H1 (cell line): ENCODE results near the gene KCNJ16. TPM values are rescaled to one million over a fixed set of nuclear protein-coding genes. Genes with fewer than 3 reads are reported as not detected.

Experiments used
- CTCF ChIA-PET: fragments of 300-600 bp; sonication (Branson Sonifier 250); formaldehyde crosslinking; loops from one replicate; lab custom pipeline; 2021; ENCODE audit not compliant: partially characterized antibody; lab: Charles Lee
- POLR2A ChIA-PET: fragments of 300-600 bp; sonication (Branson Sonifier 250); formaldehyde crosslinking; loops from one replicate; lab custom pipeline; 2021; ENCODE audit warnings: inconsistent platforms; ENCODE audit not compliant: partially characterized antibody; lab: Charles Lee
- DNase-seq, 2 experiments: peaks; one replicate each; pipeline versions ENCODE4 v3.0.0 to v3.0.0-alpha.2; 2010 to 2022; ENCODE audit warnings: low spot score in 2 of 2, low read depth in 1 of 2, mixed read lengths in 1 of 2
- FAIRE-seq: peaks from 2 replicates; lab custom pipeline; 2011; peaks lifted over from hg19 to GRCh38; lab: Jason Lieb, UNC
- H2AFZ ChIP-seq: 2 replicates; pipeline ENCODE4 v1.8.1; 2012; ENCODE audit warnings: low read length, inconsistent platforms
- H2AK5ac ChIP-seq: 2 replicates; pipeline ENCODE4 v1.6.1; 2013; ENCODE audit warnings: low read depth, low read length
- H2BK120ac ChIP-seq: replicated peaks from 2 replicates; pipeline ENCODE3; 2013; ENCODE audit warnings: low read depth, low read length, inconsistent platforms
- H2BK12ac ChIP-seq: 2 replicates; pipeline ENCODE4 v1.6.1; 2013; ENCODE audit warnings: low read depth, low read length
- H2BK15ac ChIP-seq: 2 replicates; pipeline ENCODE4 v1.6.1; 2013; ENCODE audit warnings: low read length
- H2BK20ac ChIP-seq: 2 replicates; pipeline ENCODE4 v1.6.1; 2013; ENCODE audit warnings: low read length
- H2BK5ac ChIP-seq: 2 replicates; pipeline ENCODE4 v1.6.1; 2013; ENCODE audit warnings: low read depth, low read length
- H3K14ac ChIP-seq: 2 replicates; pipeline ENCODE4 v1.6.1; 2013; ENCODE audit warnings: inconsistent platforms; ENCODE audit not compliant: insufficient read length
- H3K18ac ChIP-seq: 2 replicates; pipeline ENCODE4 v1.6.1; 2013; ENCODE audit warnings: low read length; ENCODE audit errors: extremely low read depth
- H3K23ac ChIP-seq: 2 replicates; pipeline ENCODE4 v1.6.1; 2013; ENCODE audit warnings: inconsistent platforms; ENCODE audit not compliant: insufficient read length
- H3K23me2 ChIP-seq: 2 replicates; pipeline ENCODE4 v1.6.1; 2013; ENCODE audit warnings: low read depth, low read length
- H3K27ac ChIP-seq: 2 replicates; pipeline ENCODE4 v1.6.1; 2011; ENCODE audit warnings: low read depth, low read length, inconsistent platforms
- H3K27me3 ChIP-seq, 4 experiments: replicated peaks in 1 of 4; 1 replicate in 1 of 4; 2 replicates in 3 of 4; pipeline versions ENCODE4 v1.6.1 to v1.8.1; 2011 to 2013; ENCODE audit warnings: low read length in 3 of 4, mild to moderate bottlenecking in 3 of 4, inconsistent platforms in 2 of 4, mixed read lengths in 2 of 4, moderate library complexity in 1 of 4; ENCODE audit not compliant: control insufficient read depth in 3 of 4, insufficient read depth in 3 of 4; ENCODE audit errors: extremely low read depth in 1 of 4
- H3K36me3 ChIP-seq, 4 experiments: 2 replicates each; pipeline versions ENCODE4 v1.6.1 to v1.8.1; 2011 to 2013; ENCODE audit warnings: mild to moderate bottlenecking in 4 of 4, low read length in 3 of 4, moderate library complexity in 2 of 4, control low read depth in 1 of 4, inconsistent platforms in 1 of 4; ENCODE audit not compliant: insufficient read depth in 4 of 4, control insufficient read depth in 2 of 4
- H3K4ac ChIP-seq: replicated peaks from 2 replicates; pipeline ENCODE3; 2013; ENCODE audit warnings: low read length, low read depth, mixed read lengths, inconsistent platforms; ENCODE audit not compliant: insufficient read length
- H3K4me1 ChIP-seq, 4 experiments: replicated peaks in 1 of 4; 1 replicate in 1 of 4; 2 replicates in 3 of 4; pipeline versions ENCODE4 v1.6.1 to v1.8.1; 2011 to 2013; ENCODE audit warnings: low read length in 3 of 4, inconsistent platforms in 2 of 4, mixed read lengths in 1 of 4; ENCODE audit not compliant: insufficient read depth in 4 of 4, control insufficient read depth in 3 of 4
- H3K4me2 ChIP-seq, 2 experiments: 2 replicates each; pipeline versions ENCODE4 v1.6.1 to v1.8.1; 2011 to 2013; ENCODE audit warnings: low read depth in 2 of 2, low read length in 2 of 2, control low read depth in 1 of 2, inconsistent platforms in 1 of 2, mild to moderate bottlenecking in 1 of 2; ENCODE audit not compliant: insufficient read depth in 1 of 2
- H3K4me3 ChIP-seq, 4 experiments: fragments of 200-600, 300-600 bp in 1 of 4; sonication (generic), shearing (Covaris generic), sonication (Bioruptor Twin) in 1 of 4; 2 replicates each; pipeline versions ENCODE4 v1.5.1 to v1.8.1; 2011 to 2016; ENCODE audit warnings: low read length in 4 of 4, low read depth in 3 of 4, control low read depth in 2 of 4, inconsistent platforms in 2 of 4, mild to moderate bottlenecking in 2 of 4, mixed read lengths in 1 of 4, moderate library complexity in 1 of 4; ENCODE audit not compliant: insufficient read depth in 2 of 4; ENCODE audit errors: extremely low read depth in 1 of 4
- H3K56ac ChIP-seq: replicated peaks from 2 replicates; pipeline ENCODE3; 2013; ENCODE audit warnings: low read depth, mild to moderate bottlenecking, mixed read lengths, low read length, inconsistent platforms; ENCODE audit not compliant: insufficient read length
- H3K79me1 ChIP-seq: 2 replicates; pipeline ENCODE4 v1.6.1; 2013; ENCODE audit warnings: low read depth, low read length, control low read depth
- H3K79me2 ChIP-seq, 2 experiments: 2 replicates each; pipeline versions ENCODE4 v1.6.1 to v1.8.1; 2012 to 2013; ENCODE audit warnings: low read length in 2 of 2, mild to moderate bottlenecking in 2 of 2, inconsistent platforms in 1 of 2; ENCODE audit not compliant: insufficient read depth in 2 of 2, control insufficient read depth in 1 of 2
- H3K9ac ChIP-seq, 4 experiments: replicated peaks in 1 of 4; 1 replicate in 1 of 4; 2 replicates in 3 of 4; pipeline versions ENCODE4 v1.6.1 to v1.8.1; 2011 to 2013; ENCODE audit warnings: low read depth in 3 of 4, low read length in 3 of 4, control low read depth in 2 of 4, mild to moderate bottlenecking in 2 of 4, moderate library complexity in 2 of 4, inconsistent platforms in 1 of 4; ENCODE audit errors: extremely low read depth in 1 of 4
- H3K9me3 ChIP-seq, 2 experiments: 2 replicates each; pipeline versions ENCODE4 v1.6.1 to v1.8.1; 2012 to 2013; ENCODE audit warnings: mild to moderate bottlenecking in 2 of 2, moderate library complexity in 2 of 2, control low read depth in 1 of 2, inconsistent platforms in 1 of 2, low read depth in 1 of 2, low read length in 1 of 2, mixed read lengths in 1 of 2; ENCODE audit not compliant: insufficient read depth in 2 of 2
- H4K20me1 ChIP-seq, 2 experiments: replicated peaks in 1 of 2; 2 replicates each; pipeline versions ENCODE3 to v1.8.1; 2011 to 2013; ENCODE audit warnings: inconsistent platforms in 2 of 2, low read length in 2 of 2, mild to moderate bottlenecking in 1 of 2; ENCODE audit not compliant: insufficient read depth in 2 of 2, control insufficient read depth in 1 of 2
- H4K5ac ChIP-seq: 2 replicates; pipeline ENCODE4 v1.6.1; 2013; ENCODE audit warnings: low read length, low read depth, mixed read lengths, inconsistent platforms; ENCODE audit not compliant: insufficient read length
- H4K8ac ChIP-seq: 2 replicates; pipeline ENCODE4 v1.8.0; 2013; ENCODE audit warnings: mild to moderate bottlenecking, moderate library complexity, low read length, inconsistent platforms; ENCODE audit not compliant: insufficient read depth; ENCODE audit errors: extremely low read depth
- H4K91ac ChIP-seq: replicated peaks from 2 replicates; pipeline ENCODE3; 2013; ENCODE audit warnings: low read length, mixed read lengths, inconsistent platforms; ENCODE audit not compliant: insufficient read length
- CHD2 ChIP-seq: IDR thresholded peaks from 2 replicates; pipeline ENCODE4 v1.6.1; 2012; ENCODE audit warnings: low read length, improper control_type of control experiment
- JUND ChIP-seq: IDR thresholded peaks from 2 replicates; pipeline ENCODE4 v1.6.1; 2011; ENCODE audit warnings: mild to moderate bottlenecking, improper control_type of control experiment, low read length
- RBBP5 ChIP-seq: IDR thresholded peaks from 2 replicates; pipeline ENCODE4 v1.7.1; 2012; ENCODE audit warnings: low read depth, mild to moderate bottlenecking, inconsistent platforms, low read length, moderate library complexity, borderline replicate concordance
- WGBS, 2 experiments: shearing (Covaris generic) in 1 of 2; methylation state at CpG; one replicate each; pipeline versions ENCODE4 v1.1.6 to v1.1.7; 2013 to 2015; ENCODE audit warnings: low lambda C conversion rate in 2 of 2, mixed read lengths in 2 of 2, inconsistent platforms in 1 of 2, low coverage in 1 of 2, missing lambda C conversion rate in 1 of 2; ENCODE audit not compliant: insufficient replicate concordance in 2 of 2, insufficient coverage in 1 of 2, insufficient read length in 1 of 2; ENCODE audit errors: extremely low coverage in 1 of 2, missing lambda C conversion rate in 1 of 2; 5-methylcytosine and 5-hydroxymethylcytosine counted together
- polyA plus RNA-seq, 7 experiments: library from polyadenylated mRNA; depleted of rRNA in 3 of 7; stranded (reverse) in 5 of 7; unstranded in 2 of 7; fragments of >200 nt in 5 of 7; fragments of 200-250 nt in 2 of 7; gene quantifications; 1 replicate in 5 of 7; 2 replicates in 1 of 7; 4 replicates in 1 of 7; pipeline versions ENCODE4 v1.2.1 to v1.2.3, GENCODE V29; 2011 to 2013; ENCODE audit warnings: missing spikeins in 2 of 7, mixed read lengths in 2 of 7
- total RNA-seq: library from RNA; stranded (reverse); fragmentation: NEBNext Ultra II Directional; extraction: Animal tissue kit (Norgen Biotek cat#: 25700); gene quantifications from 2 replicates; pipeline ENCODE4 v1.2.1, GENCODE V29; 2021
- TF ChIP-seq, protein P1 (sequence below): IDR thresholded peaks from 2 replicates; pipeline ENCODE4 v1.6.1; 2012; ENCODE audit warnings: low read length, inconsistent platforms

KCNJ16 gene
- total and polyA plus RNA-seq, 2 of the 8 experiments (the other 6 are each of a cell fraction or from before 2014, with no cell fraction given) = not detected

DNA sequence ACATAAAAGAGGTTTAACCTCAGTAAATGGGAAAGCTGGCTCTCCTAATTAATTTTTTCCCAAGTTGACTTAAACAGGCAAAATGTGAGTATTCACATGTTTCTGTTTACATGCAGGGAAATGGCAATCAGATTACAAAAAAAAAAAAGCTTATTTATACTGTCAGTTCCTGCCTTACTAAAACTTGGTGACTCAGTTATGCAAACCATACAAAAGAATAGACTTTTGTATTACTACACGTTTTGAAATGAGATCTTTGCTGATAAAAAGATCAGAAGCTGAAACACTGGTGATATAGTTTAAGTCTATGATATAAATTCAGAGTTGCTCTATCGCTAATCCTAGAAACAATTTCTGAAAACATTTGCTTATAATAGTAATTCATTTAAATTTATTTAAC lies 85.0 kb downstream of the KCNJ16 start:
- Histone ChIP-seq H4K91ac (no peak overlapping the region), H2BK5ac (no peak overlapping the region), H3K27me3 (no peaks in the 10 kb centered on the region), H3K18ac (no peak overlapping the region)
- POLR2A ChIA-PET = no interaction called here
- no peak for TF ChIP-seq RBBP5
- TF ChIP-seq JUND = no peak
- no peak for TF ChIP-seq CHD2
- TF ChIP-seq, protein P1, sequence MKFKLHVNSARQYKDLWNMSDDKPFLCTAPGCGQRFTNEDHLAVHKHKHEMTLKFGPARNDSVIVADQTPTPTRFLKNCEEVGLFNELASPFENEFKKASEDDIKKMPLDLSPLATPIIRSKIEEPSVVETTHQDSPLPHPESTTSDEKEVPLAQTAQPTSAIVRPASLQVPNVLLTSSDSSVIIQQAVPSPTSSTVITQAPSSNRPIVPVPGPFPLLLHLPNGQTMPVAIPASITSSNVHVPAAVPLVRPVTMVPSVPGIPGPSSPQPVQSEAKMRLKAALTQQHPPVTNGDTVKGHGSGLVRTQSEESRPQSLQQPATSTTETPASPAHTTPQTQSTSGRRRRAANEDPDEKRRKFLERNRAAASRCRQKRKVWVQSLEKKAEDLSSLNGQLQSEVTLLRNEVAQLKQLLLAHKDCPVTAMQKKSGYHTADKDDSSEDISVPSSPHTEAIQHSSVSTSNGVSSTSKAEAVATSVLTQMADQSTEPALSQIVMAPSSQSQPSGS = no peak
- TF ChIP-seq, all 59 proteins: peak for 0
- H3K79me1 ChIP-seq = no peaks in the 10 kb centered on the region
- no peak overlapping the region for H2AK5ac ChIP-seq
- WGBS, 2 experiments = 79% methylated on average over 2 of the region's 2 CpGs; no CpG with 5 or more reads in 1 of the 2 experiments
- no peak overlapping the region for H2BK15ac ChIP-seq
- no peaks in the 10 kb centered on the region for H3K36me3 ChIP-seq
- no peaks in the 10 kb centered on the region for H3K4me1 ChIP-seq
- H4K8ac ChIP-seq = no peak overlapping the region
- no peak overlapping the region for H3K4me3 ChIP-seq
- H3K9me3 ChIP-seq = no peaks in the 10 kb centered on the region
- H3K23me2 ChIP-seq = no peaks in the 10 kb centered on the region
- no peaks in the 10 kb centered on the region for H3K79me2 ChIP-seq
- no peak overlapping the region for H3K9ac ChIP-seq
- no peak overlapping the region for H2BK120ac ChIP-seq
- H3K4me2 ChIP-seq = no peak overlapping the region
- no peak overlapping the region for H3K56ac ChIP-seq
- no peak overlapping the region for H3K23ac ChIP-seq
- no peak overlapping the region for H2BK12ac ChIP-seq
- H2BK20ac ChIP-seq = no peak overlapping the region
- no peak overlapping the region for H3K4ac ChIP-seq
- H4K5ac ChIP-seq = no peak overlapping the region
- CTCF ChIA-PET = interaction anchor here (0.6 to 2.3 kb wide), 3 partner anchors 11 to 552 kb away, joined by 3 to 9 read pairs (median 6); no protein-coding TSS in a partner anchor
- DNase-seq (no peak), FAIRE-seq (no peak)
- H3K14ac ChIP-seq = no peak overlapping the region
- H3K27ac ChIP-seq = no peak overlapping the region
- no peaks in the 10 kb centered on the region for H4K20me1 ChIP-seq
- H2AFZ ChIP-seq = no peak overlapping the region
